ENCODE results near the gene PEAK1.

DNA sequence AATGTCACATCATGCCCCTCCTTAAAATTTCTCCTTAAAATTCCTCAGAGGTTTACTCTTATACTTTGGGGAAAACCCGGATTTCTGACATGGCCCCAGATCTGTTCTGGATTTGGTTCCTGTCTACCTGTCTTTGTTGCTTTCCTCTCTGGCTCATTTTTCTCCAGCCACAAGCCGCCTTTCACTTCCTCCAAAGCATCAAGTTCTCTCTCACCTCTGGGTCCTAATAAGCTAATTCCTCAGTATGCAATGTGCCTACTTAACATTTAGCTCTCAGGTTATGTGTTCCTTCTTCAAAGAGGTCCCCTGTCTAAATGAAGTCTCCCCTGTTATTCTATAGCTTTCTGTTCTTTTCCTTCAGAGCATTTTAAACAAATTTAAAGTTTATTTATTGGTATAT is 16.9 kb upstream of the PEAK1 start:
- TF ChIP-seq, protein P1, sequence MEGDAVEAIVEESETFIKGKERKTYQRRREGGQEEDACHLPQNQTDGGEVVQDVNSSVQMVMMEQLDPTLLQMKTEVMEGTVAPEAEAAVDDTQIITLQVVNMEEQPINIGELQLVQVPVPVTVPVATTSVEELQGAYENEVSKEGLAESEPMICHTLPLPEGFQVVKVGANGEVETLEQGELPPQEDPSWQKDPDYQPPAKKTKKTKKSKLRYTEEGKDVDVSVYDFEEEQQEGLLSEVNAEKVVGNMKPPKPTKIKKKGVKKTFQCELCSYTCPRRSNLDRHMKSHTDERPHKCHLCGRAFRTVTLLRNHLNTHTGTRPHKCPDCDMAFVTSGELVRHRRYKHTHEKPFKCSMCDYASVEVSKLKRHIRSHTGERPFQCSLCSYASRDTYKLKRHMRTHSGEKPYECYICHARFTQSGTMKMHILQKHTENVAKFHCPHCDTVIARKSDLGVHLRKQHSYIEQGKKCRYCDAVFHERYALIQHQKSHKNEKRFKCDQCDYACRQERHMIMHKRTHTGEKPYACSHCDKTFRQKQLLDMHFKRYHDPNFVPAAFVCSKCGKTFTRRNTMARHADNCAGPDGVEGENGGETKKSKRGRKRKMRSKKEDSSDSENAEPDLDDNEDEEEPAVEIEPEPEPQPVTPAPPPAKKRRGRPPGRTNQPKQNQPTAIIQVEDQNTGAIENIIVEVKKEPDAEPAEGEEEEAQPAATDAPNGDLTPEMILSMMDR (IDR thresholded peaks at IDR 0.05 in 2 of 3, conservative IDR thresholded peaks at IDR 0.05 in 1 of 3; ENCODE audit: control insufficient read depth in 2 of 3, extremely low read depth in 1 of 3, insufficient read depth in 1 of 3, low read depth in 3 of 3, low read length in 3 of 3), result no peak
- TF ChIP-seq KAT2A (conservative IDR thresholded peaks at IDR 0.05; ENCODE audit: control insufficient read depth, low read depth, low read length) (no peak), ZNF274 (IDR thresholded peaks at IDR 0.05; ENCODE audit: insufficient read depth, insufficient read length) (no peak), USF2 (IDR thresholded peaks at IDR 0.05; ENCODE audit: borderline replicate concordance, low read depth, low read length) (no peak), PBX3 (IDR thresholded peaks at IDR 0.05; ENCODE audit: insufficient replicate concordance, low read depth, low read length) (no peak), FOS (IDR thresholded peaks at IDR 0.05; ENCODE audit: borderline replicate concordance, extremely low read depth, insufficient read length) (no peak), YY1 (IDR thresholded peaks at IDR 0.05; ENCODE audit: low read depth, low read length) (no peak), CHD1 (IDR thresholded peaks at IDR 0.05; ENCODE audit: low read depth, low read length) (no peak)
- TF ChIP-seq, protein P2, sequence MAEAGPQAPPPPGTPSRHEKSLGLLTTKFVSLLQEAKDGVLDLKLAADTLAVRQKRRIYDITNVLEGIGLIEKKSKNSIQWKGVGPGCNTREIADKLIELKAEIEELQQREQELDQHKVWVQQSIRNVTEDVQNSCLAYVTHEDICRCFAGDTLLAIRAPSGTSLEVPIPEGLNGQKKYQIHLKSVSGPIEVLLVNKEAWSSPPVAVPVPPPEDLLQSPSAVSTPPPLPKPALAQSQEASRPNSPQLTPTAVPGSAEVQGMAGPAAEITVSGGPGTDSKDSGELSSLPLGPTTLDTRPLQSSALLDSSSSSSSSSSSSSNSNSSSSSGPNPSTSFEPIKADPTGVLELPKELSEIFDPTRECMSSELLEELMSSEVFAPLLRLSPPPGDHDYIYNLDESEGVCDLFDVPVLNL (IDR thresholded peaks at IDR 0.05; ENCODE audit: low read depth, low read length), result no peak

Data from GM12878 (cell line).